Measurements from ENCODE around the gene TNFAIP3. TPM values are rescaled to one million over a fixed set of nuclear protein-coding genes. Genes with fewer than 3 reads are reported as not detected.

The TNFAIP3 gene
- total and polyA plus RNA-seq, 2 donors (not counting 3 experiments of a cell fraction or from before 2014, with no cell fraction given): 4.0 to 8.6 TPM

DNA sequence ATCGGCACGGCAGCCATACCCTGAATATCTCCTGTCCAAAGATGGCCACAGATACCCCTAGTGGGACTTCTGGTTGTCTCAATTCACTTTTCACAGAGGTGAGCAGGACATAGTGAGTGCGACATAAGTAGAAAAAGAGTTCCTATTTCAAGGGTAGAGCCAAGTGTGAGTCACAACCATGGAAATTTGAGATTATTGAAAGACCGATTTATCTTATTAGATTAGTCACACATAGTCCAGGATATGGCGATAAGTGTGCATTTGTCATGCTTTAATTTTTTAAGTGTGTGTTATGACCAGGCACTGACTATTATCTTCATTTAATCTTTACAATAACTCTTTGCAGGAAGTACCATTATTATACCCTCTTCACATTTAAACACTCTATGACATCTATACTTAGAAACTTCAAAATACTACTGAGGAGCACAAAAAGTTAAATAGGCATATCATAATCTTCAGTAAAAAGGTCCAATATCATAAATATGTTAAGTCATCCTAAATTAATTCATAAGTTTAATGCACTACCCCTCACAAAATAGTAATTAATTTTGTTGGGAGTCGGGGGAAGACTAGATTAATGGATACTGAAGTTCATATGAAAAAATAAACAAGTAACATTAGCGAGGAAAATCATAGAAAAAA is 13.4 kb upstream of the TNFAIP3 start:
- no peak overlapping the region for H3K4me3 ChIP-seq (replicated peaks in 1 of 3; ENCODE audit: insufficient read depth in 1 of 3, low read depth in 1 of 3, low read length in 3 of 3)
- no peaks in the 10 kb centered on the region for H3K9me1 ChIP-seq (replicated peaks; ENCODE audit: control insufficient read depth, extremely low read depth, insufficient read depth, low read length)
- H3K36me3 ChIP-seq (ENCODE audit: control insufficient read depth in 2 of 2, extremely low read depth in 1 of 2, insufficient read depth in 2 of 2, low read length in 2 of 2): no peaks in the 10 kb centered on the region
- TF ChIP-seq FOS (IDR thresholded peaks at IDR 0.05; ENCODE audit: borderline replicate concordance, insufficient read depth, low read length) (peak; percentile 92), GATA2 (IDR thresholded peaks at IDR 0.05; ENCODE audit: insufficient read depth, insufficient read length, low read depth, low read length) (peak; percentile 92), POLR2A (IDR thresholded peaks at IDR 0.05; ENCODE audit: low read depth, low read length) (no peak), POLR2AphosphoS5 (IDR thresholded peaks at IDR 0.05; ENCODE audit: insufficient read depth, low read depth, low read length) (no peak), JUN (IDR thresholded peaks at IDR 0.05; ENCODE audit: borderline replicate concordance, insufficient read depth, insufficient read length, low read depth) (peak; percentile 71), MYC (IDR thresholded peaks at IDR 0.05; ENCODE audit: low read depth, low read length) (no peak), EZH2 (IDR thresholded peaks at IDR 0.05; ENCODE audit: borderline replicate concordance, low read depth, low read length, severe bottlenecking) (no peak)
- TF ChIP-seq, protein P1, sequence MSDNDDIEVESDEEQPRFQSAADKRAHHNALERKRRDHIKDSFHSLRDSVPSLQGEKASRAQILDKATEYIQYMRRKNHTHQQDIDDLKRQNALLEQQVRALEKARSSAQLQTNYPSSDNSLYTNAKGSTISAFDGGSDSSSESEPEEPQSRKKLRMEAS (IDR thresholded peaks at IDR 0.05; ENCODE audit: insufficient read depth, insufficient read length): no peak
- TF ChIP-seq, protein P2, sequence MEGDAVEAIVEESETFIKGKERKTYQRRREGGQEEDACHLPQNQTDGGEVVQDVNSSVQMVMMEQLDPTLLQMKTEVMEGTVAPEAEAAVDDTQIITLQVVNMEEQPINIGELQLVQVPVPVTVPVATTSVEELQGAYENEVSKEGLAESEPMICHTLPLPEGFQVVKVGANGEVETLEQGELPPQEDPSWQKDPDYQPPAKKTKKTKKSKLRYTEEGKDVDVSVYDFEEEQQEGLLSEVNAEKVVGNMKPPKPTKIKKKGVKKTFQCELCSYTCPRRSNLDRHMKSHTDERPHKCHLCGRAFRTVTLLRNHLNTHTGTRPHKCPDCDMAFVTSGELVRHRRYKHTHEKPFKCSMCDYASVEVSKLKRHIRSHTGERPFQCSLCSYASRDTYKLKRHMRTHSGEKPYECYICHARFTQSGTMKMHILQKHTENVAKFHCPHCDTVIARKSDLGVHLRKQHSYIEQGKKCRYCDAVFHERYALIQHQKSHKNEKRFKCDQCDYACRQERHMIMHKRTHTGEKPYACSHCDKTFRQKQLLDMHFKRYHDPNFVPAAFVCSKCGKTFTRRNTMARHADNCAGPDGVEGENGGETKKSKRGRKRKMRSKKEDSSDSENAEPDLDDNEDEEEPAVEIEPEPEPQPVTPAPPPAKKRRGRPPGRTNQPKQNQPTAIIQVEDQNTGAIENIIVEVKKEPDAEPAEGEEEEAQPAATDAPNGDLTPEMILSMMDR (IDR thresholded peaks at IDR 0.05; ENCODE audit: extremely low read depth in 1 of 2, insufficient read depth in 1 of 2, low read depth in 1 of 2, low read length in 2 of 2): no peak
- H3K9ac ChIP-seq (replicated peaks; ENCODE audit: extremely low read depth, insufficient read depth, low read length): no peak overlapping the region
- no TSS peak for BruUV-seq (replicated peaks)
- ChIA-PET POLR2A (no interaction called here), CTCF (interaction anchor here (1.4 kb wide), 2 partner anchors 13 to 151 kb away, joined by 3 to 4 read pairs; partner anchors contain the start of gene TNFAIP3)
- DNase-seq (ENCODE audit: low read depth, low spot score) (peak; percentile 82), FAIRE-seq (peak; percentile 71)
- H3K4me2 ChIP-seq (ENCODE audit: insufficient read depth, low read length): peak overlapping the region; percentile 12
- H2AFZ ChIP-seq (ENCODE audit: low read depth, low read length): no peak overlapping the region
- peaks cover 14% of the 10 kb centered on the region for H3K4me1 ChIP-seq (ENCODE audit: control insufficient read depth, extremely low read depth, insufficient read depth, low read length)
- H3K27me3 ChIP-seq (ENCODE audit: control insufficient read depth in 2 of 2, insufficient read depth in 2 of 2, low read length in 2 of 2): no peaks in the 10 kb centered on the region
- no peaks in the 10 kb centered on the region for H4K20me1 ChIP-seq (replicated peaks; ENCODE audit: control insufficient read depth, extremely low read depth, insufficient read depth, low read length)
- intact Hi-C loops (cut with micrococcal nuclease) (loop anchor here (5.0 kb wide), 1 partner anchor 146 kb away; no protein-coding TSS in a partner anchor), dilution Hi-C loops (cut with MboI; ENCODE audit: extremely low pct_ligation_motif_present, low sequenced_read_pairs) (no loop called here)
- H3K9me3 ChIP-seq (replicated peaks; ENCODE audit: control insufficient read depth, insufficient read depth, low read length): no peaks in the 10 kb centered on the region
- H3K79me2 ChIP-seq (ENCODE audit: control insufficient read depth, insufficient read depth, low read length): no peaks in the 10 kb centered on the region
- H3K27ac ChIP-seq (ENCODE audit: insufficient read depth, low read depth, low read length): no peak overlapping the region
